ENCODE data around the gene PARP11. TPM values are rescaled to one million over a fixed set of nuclear protein-coding genes. Genes with fewer than 3 reads are reported as not detected.

The PARP11 gene
- total and polyA plus RNA-seq, 5 donors, result 2.2 to 8.6 (median 6.3) TPM

DNA sequence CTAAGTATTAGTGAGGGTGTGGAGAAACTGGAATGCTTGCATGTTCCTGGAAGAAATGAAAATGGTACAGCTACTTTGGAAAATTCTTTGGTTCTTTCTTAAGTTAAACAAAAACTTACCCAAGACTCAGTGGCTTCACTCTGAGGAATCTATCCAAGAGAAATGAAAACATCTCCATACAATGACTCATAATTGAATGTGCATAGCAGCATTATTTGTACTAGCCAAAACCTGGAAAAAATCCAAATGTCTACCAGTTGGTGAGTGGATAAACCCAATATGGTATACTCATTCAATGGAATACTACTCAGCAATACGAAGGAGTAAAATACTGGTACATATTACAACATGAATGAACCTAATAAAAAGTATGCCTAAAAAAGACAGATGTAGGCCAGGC lies 102.3 kb downstream of the PARP11 start:
- 96% methylated on average over 1 of the region's 1 CpG for WGBS
- Histone ChIP-seq H3K27me3 (ENCODE audit: control insufficient read depth, insufficient read depth) (no peaks in the 10 kb centered on the region), H3K9me3 (ENCODE audit: control insufficient read depth, low read length) (no peaks in the 10 kb centered on the region), H3K4me3 (ENCODE audit: low read length) (no peak overlapping the region), H3K27ac (ENCODE audit: low read length) (no peak overlapping the region), H3K4me1 (ENCODE audit: control insufficient read depth, insufficient read depth, low read length) (no peaks in the 10 kb centered on the region)
- ATAC-seq (no peak), DNase-seq (no peak)
- intact Hi-C loops (cut with DNase I), result loop anchor here in 3 of 4 donors (10.0 kb wide), 2 partner anchors 116 to 466 kb away; no protein-coding TSS in a partner anchor

DNA sequence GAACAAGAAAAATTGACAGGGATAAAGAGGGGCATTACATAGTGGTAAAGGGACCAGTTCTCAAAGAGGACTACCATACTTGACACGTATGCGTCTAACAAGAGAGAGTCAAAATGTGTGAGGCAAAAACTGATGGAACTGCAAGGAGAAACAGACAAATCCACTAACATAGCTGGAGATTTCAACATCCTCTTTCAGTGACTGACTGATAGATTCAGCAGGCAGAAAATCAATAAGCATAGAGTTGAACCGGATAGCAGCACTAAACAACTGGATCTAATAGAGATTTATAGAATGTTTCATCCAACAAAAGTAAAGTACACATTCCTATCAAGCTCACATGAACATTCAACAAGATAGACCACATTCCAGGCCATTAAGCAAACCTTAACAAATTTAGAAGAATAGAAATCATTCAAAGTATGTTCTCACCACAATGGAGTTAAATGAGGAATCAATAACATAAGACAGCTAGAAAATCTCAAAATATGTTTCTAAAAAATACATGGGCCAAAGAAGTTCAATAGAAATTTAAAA lies 104.2 kb downstream of the PARP11 start:
- H3K9me3 ChIP-seq (ENCODE audit: control insufficient read depth, low read length), result no peaks in the 10 kb centered on the region
- ATAC-seq (no peak), DNase-seq (no peak)
- no peak overlapping the region for H3K27ac ChIP-seq (ENCODE audit: low read length)
- WGBS, result 91% methylated on average over 3 of the region's 3 CpGs
- no peak overlapping the region for H3K4me3 ChIP-seq (ENCODE audit: low read length)
- H3K4me1 ChIP-seq (ENCODE audit: control insufficient read depth, insufficient read depth, low read length), result no peaks in the 10 kb centered on the region
- intact Hi-C loops (cut with DNase I), result no loop called here
- no peaks in the 10 kb centered on the region for H3K27me3 ChIP-seq (ENCODE audit: control insufficient read depth, insufficient read depth)

DNA sequence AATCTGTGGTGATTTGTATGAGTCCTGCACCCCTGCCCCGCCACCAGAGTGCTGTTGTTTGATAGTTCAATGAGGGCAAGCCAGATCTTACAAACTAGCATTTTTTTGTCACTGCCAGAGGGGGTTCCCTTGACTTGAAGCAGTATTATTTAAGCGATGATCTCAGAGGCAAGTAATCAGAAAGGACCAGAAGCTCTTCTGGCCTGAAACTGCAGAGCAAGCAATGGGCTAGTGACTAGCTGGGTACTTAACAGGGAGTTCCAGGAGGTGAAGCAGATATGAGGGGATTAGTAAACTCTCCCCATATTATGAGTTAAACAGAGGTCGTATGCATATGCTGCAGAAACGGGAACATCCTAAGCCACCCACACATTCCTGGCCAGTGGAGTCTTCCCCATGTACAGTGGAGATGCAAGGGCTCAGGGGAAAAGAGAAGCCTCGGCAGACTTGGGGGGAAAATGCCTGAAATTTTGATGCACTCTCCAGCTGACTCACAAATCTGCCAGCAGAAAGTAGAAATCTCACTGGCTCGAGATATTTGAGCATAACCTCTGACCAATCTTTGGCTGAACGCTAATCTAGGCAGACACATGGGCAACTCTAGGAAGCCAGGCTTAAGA lies 112.0 kb downstream of the PARP11 start:
- intact Hi-C loops (cut with DNase I), result no loop called here
- DNase-seq (no peak), ATAC-seq (no peak)
- Histone ChIP-seq H3K27ac (ENCODE audit: low read length) (no peak overlapping the region), H3K4me1 (ENCODE audit: control insufficient read depth, insufficient read depth, low read length) (no peaks in the 10 kb centered on the region), H3K4me3 (ENCODE audit: low read length) (no peak overlapping the region), H3K27me3 (ENCODE audit: control insufficient read depth, insufficient read depth) (no peaks in the 10 kb centered on the region), H3K9me3 (ENCODE audit: control insufficient read depth, low read length) (no peaks in the 10 kb centered on the region)
- 43% methylated on average over 7 of the region's 7 CpGs for WGBS

DNA sequence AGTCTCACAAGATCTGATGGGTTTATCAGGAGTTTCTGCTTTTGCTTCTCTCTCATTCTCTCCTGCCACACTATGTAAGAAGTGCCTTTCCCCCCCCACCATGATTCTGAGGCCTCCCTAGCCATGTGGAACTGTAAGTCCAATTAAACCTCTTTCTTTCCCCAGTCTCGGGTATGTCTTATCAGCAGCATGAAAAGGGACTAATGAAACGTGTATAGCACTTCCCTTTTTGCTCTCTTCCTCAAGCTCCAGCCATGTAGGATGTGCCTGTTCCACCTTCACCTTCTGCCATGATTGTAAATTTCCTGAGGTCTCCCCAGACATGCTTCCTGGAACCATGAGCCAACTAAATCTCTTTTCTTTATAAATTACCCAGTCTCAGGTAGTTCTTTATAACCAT lies 113.3 kb downstream of the PARP11 start:
- Histone ChIP-seq H3K27ac (ENCODE audit: low read length) (no peak overlapping the region), H3K9me3 (ENCODE audit: control insufficient read depth, low read length) (no peaks in the 10 kb centered on the region), H3K27me3 (ENCODE audit: control insufficient read depth, insufficient read depth) (no peaks in the 10 kb centered on the region), H3K4me1 (ENCODE audit: control insufficient read depth, insufficient read depth, low read length) (no peaks in the 10 kb centered on the region), H3K4me3 (ENCODE audit: low read length) (no peak overlapping the region)
- intact Hi-C loops (cut with DNase I), result loop anchor here in 1 of 4 donors (10.0 kb wide), 1 partner anchor 75 kb away; no protein-coding TSS in a partner anchor
- DNase-seq, result no peak
- ATAC-seq, result no peak
- 49% methylated on average over 2 of the region's 2 CpGs for WGBS

Other genes starting within 250 kb of the PARP11 start
- gene CRACR2A, start 120.3 kb downstream of the PARP11 start, total RNA-seq, result 10 to 100 TPM in 2 of 4 donors, 1 to 10 TPM in 2; 7.5 to 15.5 (median 9.8) TPM
- gene CRACR2A, start 120.3 kb downstream of the PARP11 start, polyA plus RNA-seq, result 5.7 TPM